Prostate gland (tissue), 2 donors: ENCODE measurements around the gene SPRYD3. TPM values are rescaled to one million over a fixed set of nuclear protein-coding genes. Genes with fewer than 3 reads are reported as not detected.
"Not testable (repeated sequence)": the region's sequence is repeated elsewhere in the genome, so short reads cannot be mapped to it uniquely, and the experiment has no call there.

Experiments used
- DNase-seq: peaks from one replicate; pipeline ENCODE4 v3.0.0-alpha.2; 2019; ENCODE audit warnings: low spot score
- H3K27ac ChIP-seq, 2 donors: fragments of 200-600 bp; sonication (generic); 2 replicates each; pipeline ENCODE4 v1.5.1; 2017 to 2019
- H3K27me3 ChIP-seq: fragments of 200-600 bp; sonication (generic); replicated peaks from 2 replicates; pipeline ENCODE4 v1.5.1; 2019; ENCODE audit not compliant: insufficient read depth
- H3K36me3 ChIP-seq, 2 donors: fragments of 200-600 bp; sonication (generic); 1 replicate in 1 of 2; 2 replicates in 1 of 2; pipeline versions ENCODE4 v1.5.1 to v1.8.1; 2017 to 2019
- H3K4me1 ChIP-seq: fragments of 200-600 bp; sonication (generic); replicated peaks from 2 replicates; pipeline ENCODE4 v1.5.1; 2019
- H3K4me3 ChIP-seq, 2 donors: fragments of 200-600 bp; sonication (generic); 2 replicates each; pipeline ENCODE4 v1.5.1; 2017 to 2019
- H3K9me3 ChIP-seq: fragments of 200-600 bp; sonication (generic); 2 replicates; pipeline ENCODE4 v1.5.1; 2017
- POLR2A ChIP-seq: fragments of 450-650 bp; IDR thresholded peaks from one replicate; pipeline ENCODE4 v1.6.1; 2016; ENCODE audit warnings: antibody characterized with exemption, mild to moderate bottlenecking
- POLR2AphosphoS5 ChIP-seq: sonication (generic); formaldehyde crosslinking; IDR thresholded peaks from one replicate; pipeline ENCODE4 v1.6.1; 2017; ENCODE audit warnings: antibody characterized with exemption
- WGBS: methylation state at CpG from one replicate; pipeline ENCODE4 v1.1.5; 2018; 5-methylcytosine and 5-hydroxymethylcytosine counted together
- intact Hi-C: fragments of 100-400 bp; cut with DNase I; formaldehyde crosslinking; loops from one replicate; pipeline ENCODE4 v1.14.2; 2022
- microRNA-seq: library from miRNA; unstranded; fragments of <30 nt; microRNA quantifications from one replicate; pipeline ENCODE4, GENCODE V29; 2016
- small RNA-seq, 2 donors: library from RNA; depleted of rRNA; stranded (forward); fragments of <200 nt; gene quantifications; one replicate each; pipeline ENCODE3, GENCODE V24; 2016
- total RNA-seq, 2 donors: library from RNA; depleted of rRNA; stranded (reverse); fragments of >200 nt; gene quantifications; one replicate each; pipeline ENCODE4 v1.1.0, GENCODE V29; 2016
- TF ChIP-seq, protein P1 (sequence below), 4 experiments: fragments of 200-600 bp in 2 of 4; fragments of 450-650 bp in 2 of 4; sonication (generic) in 2 of 4; IDR thresholded peaks; 1 replicate in 3 of 4; 2 replicates in 1 of 4; pipeline ENCODE4 v1.5.1; 2016 to 2019; ENCODE audit warnings: antibody characterized with exemption in 4 of 4, mild to moderate bottlenecking in 2 of 4, moderate library complexity in 2 of 4

Gene SPRYD3
- total RNA-seq, 2 donors from 2014 or later, result 38.7 to 54.4 TPM

DNA sequence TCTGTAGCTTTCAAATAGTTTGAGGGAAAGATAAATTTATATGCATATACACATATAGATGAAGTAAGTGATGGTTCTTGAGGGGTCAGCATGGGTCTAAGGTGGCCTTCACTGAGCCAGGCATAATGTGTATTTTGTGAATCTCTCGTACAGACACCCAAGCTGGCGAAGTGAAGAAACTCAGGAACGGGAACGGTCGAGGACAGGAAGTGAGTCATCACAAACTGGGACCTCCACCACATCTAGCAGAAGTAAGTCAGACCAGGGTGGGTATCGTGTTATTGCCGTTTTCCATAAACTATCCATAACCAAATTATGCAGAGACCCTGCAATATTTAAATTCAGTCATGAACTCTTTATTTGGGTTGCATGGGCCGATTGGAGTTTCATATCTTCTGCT, 44.7 kb downstream of the SPRYD3 start:
- H3K36me3 ChIP-seq, result peaks cover 9 to 13% of the 10 kb centered on the region in 2 donors
- WGBS, result 74% methylated on average over 8 of the region's 8 CpGs
- DNase-seq, result no peak
- TF ChIP-seq, protein P1, sequence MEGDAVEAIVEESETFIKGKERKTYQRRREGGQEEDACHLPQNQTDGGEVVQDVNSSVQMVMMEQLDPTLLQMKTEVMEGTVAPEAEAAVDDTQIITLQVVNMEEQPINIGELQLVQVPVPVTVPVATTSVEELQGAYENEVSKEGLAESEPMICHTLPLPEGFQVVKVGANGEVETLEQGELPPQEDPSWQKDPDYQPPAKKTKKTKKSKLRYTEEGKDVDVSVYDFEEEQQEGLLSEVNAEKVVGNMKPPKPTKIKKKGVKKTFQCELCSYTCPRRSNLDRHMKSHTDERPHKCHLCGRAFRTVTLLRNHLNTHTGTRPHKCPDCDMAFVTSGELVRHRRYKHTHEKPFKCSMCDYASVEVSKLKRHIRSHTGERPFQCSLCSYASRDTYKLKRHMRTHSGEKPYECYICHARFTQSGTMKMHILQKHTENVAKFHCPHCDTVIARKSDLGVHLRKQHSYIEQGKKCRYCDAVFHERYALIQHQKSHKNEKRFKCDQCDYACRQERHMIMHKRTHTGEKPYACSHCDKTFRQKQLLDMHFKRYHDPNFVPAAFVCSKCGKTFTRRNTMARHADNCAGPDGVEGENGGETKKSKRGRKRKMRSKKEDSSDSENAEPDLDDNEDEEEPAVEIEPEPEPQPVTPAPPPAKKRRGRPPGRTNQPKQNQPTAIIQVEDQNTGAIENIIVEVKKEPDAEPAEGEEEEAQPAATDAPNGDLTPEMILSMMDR (IDR thresholded peaks at IDR 0.05), result no peak
- TF ChIP-seq POLR2AphosphoS5 (no peak), POLR2A (no peak)
- no peaks in the 10 kb centered on the region for H3K27me3 ChIP-seq
- H3K9me3 ChIP-seq, result no peaks in the 10 kb centered on the region
- H3K4me1 ChIP-seq, result no peaks in the 10 kb centered on the region
- intact Hi-C loops, result no loop called here
- no peak overlapping the region for H3K4me3 ChIP-seq
- no peak overlapping the region for H3K27ac ChIP-seq

DNA sequence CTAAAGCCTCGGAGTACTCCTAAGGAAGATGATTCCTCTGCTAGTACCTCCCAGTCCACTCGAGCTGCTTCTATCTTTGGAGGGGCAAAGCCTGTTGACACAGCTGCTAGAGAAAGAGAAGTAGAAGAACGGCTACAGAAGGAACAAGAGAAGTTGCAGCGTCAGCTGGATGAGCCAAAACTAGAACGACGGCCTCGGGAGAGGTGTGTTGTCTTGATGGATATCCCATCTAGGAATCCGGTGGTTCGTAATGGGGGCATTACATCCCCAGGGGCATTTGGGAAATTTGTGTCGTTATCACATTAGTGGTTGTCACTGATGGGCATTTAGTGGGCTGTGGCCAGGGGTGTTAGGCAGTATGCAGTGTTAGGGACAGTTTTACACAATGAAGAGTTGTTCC, 45.4 kb downstream of the SPRYD3 start:
- H3K27ac ChIP-seq, intact Hi-C loops, H3K27me3 ChIP-seq, H3K9me3 ChIP-seq, H3K4me1 ChIP-seq, DNase-seq, H3K4me3 ChIP-seq: not testable (repeated sequence)
- peaks cover 9 to 14% of the 10 kb centered on the region in 2 donors for H3K36me3 ChIP-seq
- WGBS, result 83% methylated on average over 10 of the region's 10 CpGs

DNA sequence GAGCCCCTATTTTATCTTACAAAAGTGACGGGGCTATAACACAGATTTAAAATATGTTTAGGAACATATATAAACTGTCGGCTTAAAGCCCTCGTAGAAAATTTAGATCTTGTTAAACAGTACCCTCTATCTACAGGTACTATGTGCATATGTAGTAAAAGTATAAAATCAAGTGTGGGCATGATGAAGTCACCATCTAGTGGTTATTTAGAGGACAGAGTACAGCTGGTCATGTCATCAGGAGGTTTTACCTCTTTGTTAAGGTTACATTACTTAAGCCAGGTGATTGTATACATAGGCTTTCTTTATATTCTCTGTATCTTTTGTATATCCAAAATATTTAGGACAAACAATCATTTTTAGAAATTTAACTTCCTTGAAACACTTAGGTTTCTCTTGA, 47.6 kb downstream of the SPRYD3 start:
- Histone ChIP-seq H3K9me3 (no peaks in the 10 kb centered on the region), H3K36me3 (peaks cover 0 to 16% of the 10 kb centered on the region in 2 donors), H3K27me3 (no peaks in the 10 kb centered on the region), H3K4me1 (no peaks in the 10 kb centered on the region), H3K4me3 (no peak overlapping the region), H3K27ac (no peak overlapping the region)
- TF ChIP-seq, protein P1 (IDR thresholded peaks at IDR 0.05), result peak in 1 of 4 experiments; percentile 4
- no peak for TF ChIP-seq POLR2A
- intact Hi-C loops, result no loop called here
- 80% methylated on average over 3 of the region's 3 CpGs for WGBS
- DNase-seq, result no peak

DNA sequence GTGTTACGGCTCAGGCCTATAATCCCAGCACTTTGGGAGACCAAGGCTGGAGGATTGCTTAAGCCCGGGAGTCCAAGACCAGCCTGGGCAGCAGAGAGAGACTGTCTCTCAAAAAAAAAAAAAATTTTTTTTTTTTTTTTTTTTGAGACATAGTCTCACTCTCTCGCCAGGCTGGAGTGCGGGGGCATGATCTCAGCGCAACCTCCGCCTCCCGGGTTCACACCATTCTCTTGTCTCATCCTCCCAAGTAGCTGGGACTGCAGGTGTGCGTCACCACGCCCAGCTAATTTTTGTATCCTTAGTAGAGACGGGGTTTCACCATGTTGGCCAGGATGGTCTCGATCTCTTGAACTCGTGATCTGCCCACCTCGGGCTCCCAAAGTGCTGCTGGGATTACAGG, 52.2 kb downstream of the SPRYD3 start:
- H3K27ac ChIP-seq, H3K27me3 ChIP-seq, H3K9me3 ChIP-seq, intact Hi-C loops, H3K4me3 ChIP-seq, H3K4me1 ChIP-seq, DNase-seq: not testable (repeated sequence)
- H3K36me3 ChIP-seq, result peaks cover 5 to 11% of the 10 kb centered on the region in 2 donors
- 86% methylated on average over 8 of the region's 13 CpGs for WGBS

DNA sequence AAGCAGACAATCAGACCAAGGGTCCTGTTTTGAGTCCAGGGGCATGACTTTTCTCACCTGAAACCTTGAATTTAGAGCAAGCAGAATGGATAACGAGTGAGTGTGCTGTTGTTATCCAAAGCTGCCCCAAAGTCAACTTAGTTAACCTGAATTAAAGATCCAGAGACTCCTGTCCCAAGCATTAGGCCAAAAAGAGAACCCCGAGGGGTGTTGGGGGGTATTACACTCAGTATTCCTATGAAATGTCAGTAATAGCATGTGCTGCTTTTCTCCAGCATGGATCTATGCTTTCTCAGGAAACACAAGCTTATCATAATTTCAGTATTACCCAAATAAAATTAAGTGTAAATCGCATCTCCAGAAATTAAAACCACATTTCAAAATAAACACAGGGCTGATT, 53.9 kb downstream of the SPRYD3 start:
- Histone ChIP-seq H3K4me1 (no peaks in the 10 kb centered on the region), H3K27ac (no peak overlapping the region), H3K9me3 (no peaks in the 10 kb centered on the region), H3K27me3 (no peaks in the 10 kb centered on the region), H3K4me3 (no peak overlapping the region), H3K36me3 (peaks cover 10 to 11% of the 10 kb centered on the region in 2 donors)
- WGBS, result 78% methylated on average over 3 of the region's 3 CpGs
- no peak for TF ChIP-seq POLR2A
- no peak for TF ChIP-seq POLR2AphosphoS5
- TF ChIP-seq, protein P1 (IDR thresholded peaks at IDR 0.05), result no peak
- intact Hi-C loops, result no loop called here
- DNase-seq, result no peak

DNA sequence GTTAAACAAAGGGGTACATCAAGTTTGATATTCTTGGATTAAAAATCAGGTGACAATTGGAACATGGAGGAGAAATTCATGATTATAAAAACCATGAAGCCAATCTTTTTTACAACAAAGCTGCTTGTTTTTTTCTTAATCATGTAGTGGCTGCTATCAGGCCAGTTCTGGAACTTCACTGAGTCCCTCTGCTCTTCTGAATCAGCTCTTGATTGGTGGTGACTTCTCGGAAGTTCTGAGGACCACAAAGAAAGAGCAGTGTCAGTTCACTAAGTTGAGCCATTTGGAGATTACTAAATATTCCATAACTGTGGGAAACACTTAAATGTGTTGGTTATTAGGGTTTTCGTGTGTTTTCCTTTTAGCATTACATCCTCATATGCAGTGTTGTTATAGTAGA, 64.5 kb downstream of the SPRYD3 start:
- H3K9me3 ChIP-seq, result no peaks in the 10 kb centered on the region
- H3K27ac ChIP-seq, result no peak overlapping the region
- intact Hi-C loops, result no loop called here
- H3K4me3 ChIP-seq, result no peak overlapping the region
- WGBS, result 87% methylated on average over 2 of the region's 2 CpGs
- no peak for DNase-seq
- H3K36me3 ChIP-seq, result peaks cover 0 to 13% of the 10 kb centered on the region in 2 donors
- TF ChIP-seq POLR2A (no peak), POLR2AphosphoS5 (no peak)
- TF ChIP-seq, protein P1 (IDR thresholded peaks at IDR 0.05), result no peak
- H3K4me1 ChIP-seq, result peaks cover 4% of the 10 kb centered on the region
- H3K27me3 ChIP-seq, result no peaks in the 10 kb centered on the region

Small RNAs within 50 kb of the gene (microRNA-seq; reads per million reads assigned to microRNA genes)
- 0.50 reads per million for gene MIR6757

Small RNAs within 50 kb of the gene (small RNA-seq; reads per million reads assigned to genes)
- 0 reads per million in 2 donors for gene MIR6757

Other genes starting within 250 kb of the SPRYD3 start
- not detected for gene KRT79, start 245.1 kb downstream of the SPRYD3 start, total RNA-seq
- 1 to 10 TPM in 1 of 2 donors, not detected in 1; 1.0 TPM for gene KRT78, start 230.4 kb downstream of the SPRYD3 start, total RNA-seq
- 100 to 1,000 TPM; 182 to 536 TPM for gene KRT8, start 174.3 kb downstream of the SPRYD3 start, total RNA-seq
- gene KRT18, start 130.3 kb downstream of the SPRYD3 start, total RNA-seq, result 100 to 1,000 TPM; 211 to 737 TPM
- 100 to 1,000 TPM; 419 to 458 TPM for gene EIF4B, start 72.9 kb downstream of the SPRYD3 start, total RNA-seq
- gene TNS2, start 29.3 kb downstream of the SPRYD3 start, total RNA-seq, result 100 to 1,000 TPM in 1 of 2 donors, 10 to 100 TPM in 1; 66.5 to 180 TPM
- gene IGFBP6, start 18.3 kb upstream of the SPRYD3 start, total RNA-seq, result 100 to 1,000 TPM; 189 to 532 TPM
- under 1 TPM; 0.14 to 0.28 TPM for gene SOAT2, start 24.1 kb upstream of the SPRYD3 start, total RNA-seq
- gene ZNF740, start 101.3 kb upstream of the SPRYD3 start, total RNA-seq, result 10 to 100 TPM; 17.0 to 19.1 TPM
- 10 to 100 TPM; 30.8 to 92.5 TPM for gene CSAD, start 101.5 kb upstream of the SPRYD3 start, total RNA-seq
- gene ITGB7, start 127.9 kb upstream of the SPRYD3 start, total RNA-seq, result 1 to 10 TPM; 1.2 to 1.7 TPM
- gene RARG, start 152.8 kb upstream of the SPRYD3 start, total RNA-seq, result 10 to 100 TPM; 28.9 to 30.4 TPM
- gene ESPL1, start 188.9 kb upstream of the SPRYD3 start, total RNA-seq, result 1 to 10 TPM in 1 of 2 donors, under 1 TPM in 1; 0.55 to 6.1 TPM
- 100 to 1,000 TPM; 552 to 673 TPM for gene PFDN5, start 216.2 kb upstream of the SPRYD3 start, total RNA-seq
- 10 to 100 TPM; 48.1 to 75.4 TPM for gene MYG1, start 220.3 kb upstream of the SPRYD3 start, total RNA-seq
- 10 to 100 TPM; 50.7 to 79.3 TPM for gene AAAS, start 242.2 kb upstream of the SPRYD3 start, total RNA-seq